PC-3 (cell line): ENCODE data around the gene EPB41. TPM values are rescaled to one million over a fixed set of nuclear protein-coding genes. Genes with fewer than 3 reads are reported as not detected.
A peak's percentile ranks its signal among the peaks of the same experiment; 100 is the strongest.

Source experiments
- ATAC-seq: fragments of 200-7000 bp; cut with Tn5 transposase; 2 replicates; pipeline ENCODE4 v1.9.1; 2020; ENCODE audit warnings: mild to moderate bottlenecking, moderate library complexity
- BruUV-seq: library from RNA; stranded (reverse); fragments of 400-500 nt; replicated peaks from 2 replicates; lab custom pipeline; 2021; lab: Mats Ljungman, UMichigan
- CTCF ChIA-PET: fragments of 300-600 bp; sonication (Branson Sonifier 250); formaldehyde crosslinking; loops from one replicate; lab custom pipeline; 2022; ENCODE audit warnings: antibody characterized with exemption; lab: Charles Lee
- POLR2A ChIA-PET: fragments of 300-600 bp; sonication (Branson Sonifier 250); formaldehyde crosslinking; loops from one replicate; lab custom pipeline; 2022; ENCODE audit warnings: antibody characterized with exemption; ENCODE audit not compliant: unreplicated experiment; lab: Charles Lee
- DNase-seq: peaks from one replicate; pipeline ENCODE4 v3.0.0-alpha.2; 2015
- H2AFZ ChIP-seq: fragments of 300-600 bp; sonication (generic); 2 replicates; pipeline ENCODE4 v1.6.0; 2016; ENCODE audit warnings: antibody characterized with exemption, low read length
- H3F3A ChIP-seq: fragments of 300-600 bp; sonication (generic); one replicate; pipeline ENCODE4 v1.6.0; 2017; ENCODE audit warnings: antibody characterized with exemption, low read length, control low read depth, mild to moderate bottlenecking; ENCODE audit not compliant: unreplicated experiment
- H3K27ac ChIP-seq: fragments of 300-600 bp; sonication (generic); 2 replicates; pipeline ENCODE4 v1.5.1; 2016; ENCODE audit warnings: mild to moderate bottlenecking, low read length
- H3K27me3 ChIP-seq: fragments of 300-600 bp; sonication (generic); 2 replicates; pipeline ENCODE4 v1.6.1; 2016; ENCODE audit warnings: low read length, mixed read lengths
- H3K36me3 ChIP-seq: fragments of 300-600 bp; sonication (generic); 2 replicates; pipeline ENCODE4 v1.6.1; 2016; ENCODE audit warnings: low read depth, mixed run types, low read length, mixed read lengths
- H3K4me1 ChIP-seq: fragments of 300-600 bp; sonication (generic); 2 replicates; pipeline ENCODE4 v1.5.1; 2016; ENCODE audit warnings: low read length; ENCODE audit not compliant: insufficient read depth
- H3K4me2 ChIP-seq: fragments of 300-600 bp; sonication (generic); 2 replicates; pipeline ENCODE4 v1.6.0; 2016; ENCODE audit warnings: low read length
- H3K4me3 ChIP-seq: fragments of 300-600 bp; sonication (generic); 2 replicates; pipeline ENCODE4 v1.5.1; 2016; ENCODE audit warnings: mild to moderate bottlenecking, low read length, mixed read lengths
- H3K79me2 ChIP-seq: fragments of 300-600 bp; sonication (generic); 2 replicates; pipeline ENCODE4 v1.6.1; 2017; ENCODE audit warnings: low read length, mixed read lengths
- H3K9ac ChIP-seq: fragments of 300-600 bp; sonication (generic); 2 replicates; pipeline ENCODE4 v1.6.0; 2016; ENCODE audit warnings: mild to moderate bottlenecking, low read length
- H3K9me2 ChIP-seq: fragments of 300-600 bp; sonication (generic); replicated peaks from 2 replicates; pipeline ENCODE4 v1.6.1; 2016; ENCODE audit warnings: mixed run types, low read length, mixed read lengths
- H3K9me3 ChIP-seq: fragments of 300-600 bp; sonication (generic); 2 replicates; pipeline ENCODE4 v1.6.1; 2016; ENCODE audit warnings: low read length, mixed read lengths
- H4K20me1 ChIP-seq: fragments of 300-600 bp; sonication (generic); 2 replicates; pipeline ENCODE4 v1.6.1; 2016; ENCODE audit warnings: low read length, mixed read lengths
- CTCF ChIP-seq: fragments of 300-600 bp; sonication (generic); conservative IDR thresholded peaks from 2 replicates; pipeline ENCODE4 v1.5.1; 2017; ENCODE audit warnings: antibody characterized with exemption, low read depth, mild to moderate bottlenecking, low read length
- EZH2 ChIP-seq: fragments of 300-600 bp; sonication (generic); IDR thresholded peaks from one replicate; pipeline ENCODE4 v1.6.1; 2017; ENCODE audit warnings: antibody characterized with exemption, mild to moderate bottlenecking, low read length; ENCODE audit not compliant: unreplicated experiment
- EZH2phosphoT487 ChIP-seq: fragments of 300-600 bp; sonication (generic); IDR thresholded peaks from 2 replicates; pipeline ENCODE4 v1.6.1; 2018; ENCODE audit warnings: mild to moderate bottlenecking, antibody characterized with exemption, low read length, borderline replicate concordance
- intact Hi-C: fragments of 100-400 bp; cut with micrococcal nuclease; formaldehyde crosslinking; loops from 2 replicates; pipeline ENCODE4 v1.9.0; 2023
- total RNA-seq: library from RNA; depleted of rRNA; stranded (reverse); fragments of >200 nt; gene quantifications from 2 replicates; pipeline ENCODE4 v1.2.3, GENCODE V29; 2014

Gene EPB41
- total RNA-seq, 1 experiment from 2014 or later = 44.9 TPM

DNA sequence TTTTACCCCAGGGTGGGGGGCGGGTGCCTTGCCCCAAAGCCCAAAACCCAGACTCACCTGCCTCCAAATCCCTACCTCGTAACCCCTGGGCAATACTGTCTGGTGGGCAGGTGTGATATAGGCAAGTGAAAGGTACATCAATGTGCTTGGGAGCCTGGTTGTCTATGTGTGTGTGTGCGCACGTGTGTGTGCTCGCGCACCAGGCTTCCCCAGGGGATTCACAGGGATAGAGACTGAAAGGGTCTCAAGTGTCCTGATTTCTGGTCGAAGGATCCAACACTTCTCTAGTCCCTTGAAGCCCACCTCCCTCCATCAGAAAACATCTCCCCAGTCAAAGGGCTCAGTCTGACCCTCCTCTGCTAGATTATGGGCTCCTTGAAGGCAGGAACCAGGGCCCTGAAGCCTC, 28.9 kb upstream of the EPB41 start:
- Histone ChIP-seq H3K9me3 (no peaks in the 10 kb centered on the region), H3K4me3 (no peak overlapping the region), H3K27ac (0 out of 2 replicates have a peak overlapping the region, but pooled peaks have one; percentile 17), H3F3A (no peaks in the 10 kb centered on the region), H3K4me1 (peaks cover 20% of the 10 kb centered on the region), H3K9me2 (no peaks in the 10 kb centered on the region), H3K9ac (no peak overlapping the region), H2AFZ (peak overlapping the region; percentile 31; the same call in 1 of the 2 replicates), H3K4me2 (no peak overlapping the region; the same call in 1 of the 2 replicates), H3K36me3 (no peaks in the 10 kb centered on the region), H3K27me3 (no peaks in the 10 kb centered on the region), H3K79me2 (peaks cover 11% of the 10 kb centered on the region), H4K20me1 (no peaks in the 10 kb centered on the region)
- ATAC-seq = no peak
- no TSS peak for BruUV-seq
- POLR2A ChIA-PET = interaction anchor here (0.6 to 0.9 kb wide), 2 partner anchors 148 to 312 kb away, joined by 4 to 11 read pairs; no protein-coding TSS in a partner anchor
- CTCF ChIA-PET = interaction anchor here (0.6 to 0.9 kb wide), 4 partner anchors 28 to 232 kb away, joined by 4 to 11 read pairs (median 5); partner anchors contain the start of gene YTHDF2
- no peak for TF ChIP-seq EZH2phosphoT487
- TF ChIP-seq CTCF = no peak
- no peak for TF ChIP-seq EZH2
- no peak for DNase-seq
- intact Hi-C loops = loop anchor here (5.0 to 10.0 kb wide), 2 partner anchors 259 to 1822 kb away; no protein-coding TSS in a partner anchor

GRCh38 chr1:28885977-28886730, 28.2 kb upstream of the EPB41 start:
- CTCF ChIA-PET = no interaction called here
- Histone ChIP-seq H2AFZ (peak overlapping the region; percentile 96), H3F3A (no peaks in the 10 kb centered on the region), H3K9me3 (no peaks in the 10 kb centered on the region), H3K36me3 (no peaks in the 10 kb centered on the region), H3K4me2 (peak overlapping the region; percentile 97), H3K4me3 (peak overlapping the region; percentile 93), H3K27me3 (no peaks in the 10 kb centered on the region), H3K9me2 (no peaks in the 10 kb centered on the region), H3K27ac (no peak overlapping the region), H3K9ac (no peak overlapping the region), H3K4me1 (peaks cover 20% of the 10 kb centered on the region), H3K79me2 (peaks cover 11% of the 10 kb centered on the region), H4K20me1 (no peaks in the 10 kb centered on the region)
- no peak for TF ChIP-seq EZH2
- TF ChIP-seq CTCF = no peak
- intact Hi-C loops = loop anchor here (5.0 to 10.0 kb wide), 2 partner anchors 259 to 1821 kb away; no protein-coding TSS in a partner anchor
- POLR2A ChIA-PET = interaction anchor here (0.5 kb wide), 1 partner anchor 150 kb away, joined by 3 read pairs; no protein-coding TSS in a partner anchor
- no peak for ATAC-seq
- no TSS peak for BruUV-seq
- no peak for DNase-seq
